Neuronal stem cell (in vitro differentiated cells): Measurements from ENCODE around the gene EPC2.
"Not testable (repeated sequence)": the region's sequence is repeated elsewhere in the genome, so short reads cannot be mapped to it uniquely, and the experiment has no call there.

Source experiments
- DNase-seq: peaks from one replicate; pipeline ENCODE4 v3.0.0-alpha.2; 2013; ENCODE audit warnings: low spot score
- H2AFZ ChIP-seq: one replicate; pipeline ENCODE4 v1.6.1; 2013; ENCODE audit warnings: mild to moderate bottlenecking, low read length, inconsistent platforms
- H2AK5ac ChIP-seq: 2 replicates; pipeline ENCODE4 v1.6.1; 2013; ENCODE audit warnings: low read depth, mild to moderate bottlenecking, inconsistent platforms, low read length, moderate library complexity, mixed read lengths
- H2BK120ac ChIP-seq: 2 replicates; pipeline ENCODE4 v1.6.1; 2013; ENCODE audit warnings: low read depth, mild to moderate bottlenecking, inconsistent platforms, low read length, moderate library complexity, mixed read lengths
- H2BK12ac ChIP-seq: one replicate; pipeline ENCODE4 v1.6.1; 2013; ENCODE audit warnings: low read length, inconsistent platforms
- H2BK15ac ChIP-seq: 2 replicates; pipeline ENCODE4 v1.6.1; 2013; ENCODE audit warnings: mild to moderate bottlenecking, low read length, inconsistent platforms, mixed read lengths
- H2BK5ac ChIP-seq: one replicate; pipeline ENCODE4 v1.6.1; 2013; ENCODE audit warnings: inconsistent platforms, mild to moderate bottlenecking, low read length, moderate library complexity
- H3K14ac ChIP-seq: one replicate; pipeline ENCODE4 v1.6.1; 2013; ENCODE audit warnings: low read length, inconsistent platforms
- H3K18ac ChIP-seq: 2 replicates; pipeline ENCODE4 v1.6.1; 2013; ENCODE audit warnings: low read length, inconsistent platforms
- H3K23ac ChIP-seq: 2 replicates; pipeline ENCODE4 v1.6.1; 2013; ENCODE audit warnings: low read depth, mild to moderate bottlenecking, mixed read lengths, low read length, inconsistent platforms; ENCODE audit not compliant: poor library complexity
- H3K27ac ChIP-seq: replicated peaks from 3 replicates; pipeline ENCODE4 v1.5.1; 2013; ENCODE audit warnings: low read length, inconsistent platforms
- H3K27me3 ChIP-seq, 3 experiments: 2 replicates each; pipeline ENCODE4 v1.6.1; 2013; ENCODE audit warnings: low read length in 3 of 3, mild to moderate bottlenecking in 2 of 3, inconsistent platforms in 1 of 3, low read depth in 1 of 3, mixed read lengths in 1 of 3, moderate library complexity in 1 of 3; ENCODE audit not compliant: control insufficient read depth in 3 of 3, insufficient read depth in 3 of 3
- H3K36me3 ChIP-seq, 2 donors: replicated peaks in 1 of 2; 2 replicates each; pipeline ENCODE4 v1.6.1; 2013; ENCODE audit warnings: low read length in 2 of 2; ENCODE audit not compliant: control insufficient read depth in 2 of 2, insufficient read depth in 2 of 2
- H3K4ac ChIP-seq: 2 replicates; pipeline ENCODE4 v1.6.1; 2013; ENCODE audit warnings: inconsistent platforms, mild to moderate bottlenecking, low read length, moderate library complexity
- H3K4me1 ChIP-seq, 2 donors: 1 replicate in 1 of 2; 2 replicates in 1 of 2; pipeline ENCODE4 v1.6.1; 2013; ENCODE audit warnings: low read length in 2 of 2, low read depth in 1 of 2; ENCODE audit not compliant: control insufficient read depth in 2 of 2, insufficient read depth in 1 of 2
- H3K4me2 ChIP-seq: one replicate; pipeline ENCODE4 v1.6.1; 2013; ENCODE audit warnings: mild to moderate bottlenecking, low read length, inconsistent platforms; ENCODE audit not compliant: insufficient read depth, poor library complexity, severe bottlenecking
- H3K4me3 ChIP-seq, 2 donors: 2 replicates each; pipeline ENCODE4 v1.5.1; 2013; ENCODE audit warnings: low read length in 2 of 2, mild to moderate bottlenecking in 2 of 2, inconsistent platforms in 1 of 2, moderate library complexity in 1 of 2
- H3K79me1 ChIP-seq: one replicate; pipeline ENCODE4 v1.6.1; 2013; ENCODE audit warnings: low read depth, mild to moderate bottlenecking, inconsistent platforms, low read length, moderate library complexity
- H3K9ac ChIP-seq: one replicate; pipeline ENCODE4 v1.6.1; 2013; ENCODE audit warnings: mild to moderate bottlenecking, low read depth, low read length, inconsistent platforms; ENCODE audit not compliant: poor library complexity
- H3K9me3 ChIP-seq, 2 donors: replicated peaks in 1 of 2; 2 replicates each; pipeline versions ENCODE3 to v1.6.1; 2013; ENCODE audit warnings: low read length in 2 of 2, mild to moderate bottlenecking in 2 of 2, inconsistent platforms in 1 of 2, low read depth in 1 of 2, mixed read lengths in 1 of 2, moderate library complexity in 1 of 2; ENCODE audit not compliant: control insufficient read depth in 2 of 2, insufficient read depth in 1 of 2
- H4K8ac ChIP-seq: one replicate; pipeline ENCODE4 v1.6.1; 2013; ENCODE audit warnings: low read depth, mild to moderate bottlenecking, inconsistent platforms, low read length, moderate library complexity
- H4K91ac ChIP-seq: one replicate; pipeline ENCODE4 v1.6.1; 2013; ENCODE audit warnings: low read length, low read depth, mild to moderate bottlenecking, inconsistent platforms; ENCODE audit not compliant: poor library complexity
- WGBS, 2 donors: extraction: QIAGEN DNeasy Blood & Tissue Kit; methylation state at CpG; one replicate each; pipeline ENCODE4 v1.1.7; 2013; ENCODE audit warnings: missing lambda C conversion rate in 2 of 2, mixed read lengths in 1 of 2; ENCODE audit not compliant: insufficient read length in 2 of 2, insufficient replicate concordance in 1 of 2; ENCODE audit errors: extremely low coverage in 2 of 2; 5-methylcytosine and 5-hydroxymethylcytosine counted together

Gene EPC2

DNA sequence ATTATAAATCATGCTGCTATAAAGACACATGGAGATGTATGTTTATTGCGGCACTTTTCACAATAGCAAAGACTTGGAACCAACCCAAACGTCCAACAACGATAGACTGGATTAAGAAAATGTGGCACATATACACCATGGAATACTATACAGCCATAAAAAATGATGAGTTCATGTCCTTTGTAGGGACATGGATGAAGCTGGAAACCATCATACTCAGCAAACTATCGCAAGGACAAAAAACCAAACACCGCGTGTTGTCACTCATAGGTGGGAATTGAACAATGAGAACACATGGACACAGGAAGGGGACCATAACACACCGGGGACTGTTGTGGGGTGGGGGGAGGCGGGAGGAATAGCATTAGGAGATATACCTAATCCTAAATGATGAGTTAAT is 17.8 kb downstream of the EPC2 start:
- not testable (repeated sequence) for H2BK15ac ChIP-seq, H3K18ac ChIP-seq, H2BK5ac ChIP-seq, H3K79me1 ChIP-seq, H2AFZ ChIP-seq, H3K4ac ChIP-seq, H4K8ac ChIP-seq, H3K4me1 ChIP-seq, H3K27ac ChIP-seq, DNase-seq, H2AK5ac ChIP-seq, H4K91ac ChIP-seq, H3K9ac ChIP-seq, H3K14ac ChIP-seq, H2BK120ac ChIP-seq, H3K27me3 ChIP-seq, H2BK12ac ChIP-seq, H3K23ac ChIP-seq, H3K4me2 ChIP-seq, H3K36me3 ChIP-seq, H3K9me3 ChIP-seq, H3K4me3 ChIP-seq
- WGBS, 2 donors, result no CpG with 5 or more reads among the region's 8 CpGs

DNA sequence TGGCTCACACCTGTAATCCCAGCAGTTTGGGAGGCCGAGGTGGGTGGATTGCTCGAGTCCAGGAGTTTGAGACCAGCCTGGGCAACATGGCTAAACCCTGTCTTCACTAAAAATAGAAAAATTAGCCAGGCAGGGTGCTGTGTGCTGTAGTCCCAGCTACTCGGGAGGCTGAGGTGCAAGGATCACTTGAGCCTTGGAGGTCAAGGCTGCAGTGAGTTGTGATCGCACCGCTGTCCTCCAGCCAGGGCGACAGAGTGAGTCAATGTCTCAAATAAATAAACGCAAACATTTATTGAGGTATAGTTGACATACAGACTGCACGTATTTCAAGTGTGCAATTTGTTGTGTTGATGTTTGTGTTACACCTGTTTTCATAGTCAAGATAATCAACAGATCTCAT is 19.7 kb downstream of the EPC2 start:
- H3K4me2 ChIP-seq, result no peak overlapping the region
- no peak overlapping the region for H2AFZ ChIP-seq
- H3K4ac ChIP-seq, result no peak overlapping the region
- peaks cover 0 to 8% of the 10 kb centered on the region in 2 donors for H3K9me3 ChIP-seq
- no peak overlapping the region for H3K27ac ChIP-seq
- H2AK5ac ChIP-seq, result no peak overlapping the region
- no peak for DNase-seq
- no peak overlapping the region for H3K4me3 ChIP-seq
- H2BK120ac ChIP-seq, result no peak overlapping the region
- H4K91ac ChIP-seq, result no peak overlapping the region
- WGBS, 2 donors, result no CpG with 5 or more reads among the region's 8 CpGs
- H3K14ac ChIP-seq, result no peak overlapping the region
- H4K8ac ChIP-seq, result no peak overlapping the region
- H3K18ac ChIP-seq, result no peak overlapping the region
- peaks cover 2 to 9% of the 10 kb centered on the region in 2 donors for H3K4me1 ChIP-seq
- H2BK12ac ChIP-seq, result no peak overlapping the region
- no peak overlapping the region for H3K23ac ChIP-seq
- H2BK15ac ChIP-seq, result no peak overlapping the region
- no peaks in the 10 kb centered on the region for H3K27me3 ChIP-seq
- H3K9ac ChIP-seq, result no peak overlapping the region
- H3K36me3 ChIP-seq, result no peaks in the 10 kb centered on the region
- no peak overlapping the region for H2BK5ac ChIP-seq
- H3K79me1 ChIP-seq, result peaks cover under 1% of the 10 kb centered on the region

DNA sequence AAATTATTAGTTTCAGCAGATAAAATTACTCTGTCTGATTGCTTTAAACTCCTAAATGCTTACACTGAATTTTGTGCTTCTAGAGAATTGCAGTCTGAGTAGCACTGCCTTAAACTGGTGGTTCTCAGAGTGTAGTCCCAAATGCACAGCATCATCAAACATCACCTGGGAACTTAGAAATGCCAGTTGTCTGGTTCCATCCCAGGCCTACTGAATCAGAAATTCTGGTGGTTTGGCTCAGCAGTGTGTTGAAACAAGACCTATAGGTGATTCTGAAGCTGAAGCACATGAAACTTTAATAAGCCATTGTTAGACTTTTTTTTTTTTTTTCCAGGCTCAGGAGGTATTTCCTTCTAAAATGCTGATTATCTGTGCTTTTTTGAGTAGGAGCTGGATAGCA is 22.0 kb downstream of the EPC2 start:
- H4K91ac ChIP-seq, result no peak overlapping the region
- no peak overlapping the region for H3K4me3 ChIP-seq
- no peak overlapping the region for H2AFZ ChIP-seq
- H3K79me1 ChIP-seq, result peaks cover 4% of the 10 kb centered on the region
- no peak overlapping the region for H2BK120ac ChIP-seq
- H4K8ac ChIP-seq, result no peak overlapping the region
- DNase-seq, result no peak
- H3K9ac ChIP-seq, result no peak overlapping the region
- no peak overlapping the region for H3K27ac ChIP-seq
- H2AK5ac ChIP-seq, result no peak overlapping the region
- no peak overlapping the region for H3K4ac ChIP-seq
- no peak overlapping the region for H3K14ac ChIP-seq
- H3K4me2 ChIP-seq, result no peak overlapping the region
- no peaks in the 10 kb centered on the region for H3K27me3 ChIP-seq
- H3K23ac ChIP-seq, result no peak overlapping the region
- no peak overlapping the region for H2BK15ac ChIP-seq
- peaks cover 0 to 10% of the 10 kb centered on the region in 2 donors for H3K9me3 ChIP-seq
- H3K4me1 ChIP-seq, result peaks cover 4 to 9% of the 10 kb centered on the region in 2 donors
- no peak overlapping the region for H2BK12ac ChIP-seq
- H3K18ac ChIP-seq, result no peak overlapping the region
- no peak overlapping the region for H2BK5ac ChIP-seq
- no peaks in the 10 kb centered on the region for H3K36me3 ChIP-seq

DNA sequence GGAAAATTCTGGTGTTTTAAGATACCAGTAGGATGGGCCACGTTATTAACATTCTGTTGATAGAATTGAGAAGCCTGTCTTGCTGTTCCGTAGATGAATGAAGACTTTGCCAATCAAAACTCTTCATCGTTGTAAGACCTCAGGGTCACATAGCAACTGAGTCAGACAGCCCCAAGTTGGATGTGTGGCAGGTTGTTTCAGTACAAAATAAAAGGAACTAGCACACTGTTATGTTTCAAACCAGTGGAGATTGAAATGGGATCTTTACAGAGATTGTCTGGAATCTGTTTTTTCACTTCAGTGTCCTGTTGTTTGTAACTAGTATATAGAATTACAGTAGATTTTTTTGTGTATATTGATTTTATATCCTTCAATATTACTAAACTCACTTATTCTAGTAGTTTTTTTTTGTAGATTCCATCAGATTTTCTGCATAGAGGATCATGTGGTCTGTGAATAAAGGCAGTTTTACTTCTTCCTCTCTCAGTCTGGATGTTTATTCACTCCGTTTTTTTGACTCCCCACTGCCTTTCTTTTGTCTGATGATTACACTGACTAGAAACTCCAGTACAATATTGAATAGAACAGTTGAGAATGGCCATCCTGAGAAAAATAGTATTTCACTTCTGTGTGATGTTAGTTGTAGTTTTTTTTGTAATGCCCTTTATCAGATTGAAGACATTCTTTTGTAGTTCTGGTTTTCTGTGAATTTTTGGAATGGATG is 22.7 kb downstream of the EPC2 start:
- no peak overlapping the region for H3K23ac ChIP-seq
- no peak overlapping the region for H3K4ac ChIP-seq
- H3K4me2 ChIP-seq, result no peak overlapping the region
- no peak overlapping the region for H3K9ac ChIP-seq
- WGBS, 2 donors, result no CpG with 5 or more reads among the region's 4 CpGs
- no peak overlapping the region for H2BK12ac ChIP-seq
- H3K9me3 ChIP-seq, result peaks cover 0 to 10% of the 10 kb centered on the region in 2 donors
- no peak overlapping the region for H4K91ac ChIP-seq
- no peaks in the 10 kb centered on the region for H3K36me3 ChIP-seq
- H4K8ac ChIP-seq, result no peak overlapping the region
- no peak overlapping the region for H3K18ac ChIP-seq
- H3K79me1 ChIP-seq, result peaks cover 4% of the 10 kb centered on the region
- no peak overlapping the region for H3K4me3 ChIP-seq
- no peak overlapping the region for H2AK5ac ChIP-seq
- peaks cover 4 to 9% of the 10 kb centered on the region in 2 donors for H3K4me1 ChIP-seq
- no peak overlapping the region for H2AFZ ChIP-seq
- no peak overlapping the region for H2BK5ac ChIP-seq
- no peak overlapping the region for H2BK120ac ChIP-seq
- H2BK15ac ChIP-seq, result no peak overlapping the region
- DNase-seq, result no peak
- H3K27me3 ChIP-seq, result no peaks in the 10 kb centered on the region
- H3K27ac ChIP-seq, result no peak overlapping the region
- H3K14ac ChIP-seq, result no peak overlapping the region
